Measurements from ENCODE around the gene DCD.
"Not testable (repeated sequence)": the region's sequence is repeated elsewhere in the genome, so short reads cannot be mapped to it uniquely, and the experiment has no call there.

The DCD gene

DNA sequence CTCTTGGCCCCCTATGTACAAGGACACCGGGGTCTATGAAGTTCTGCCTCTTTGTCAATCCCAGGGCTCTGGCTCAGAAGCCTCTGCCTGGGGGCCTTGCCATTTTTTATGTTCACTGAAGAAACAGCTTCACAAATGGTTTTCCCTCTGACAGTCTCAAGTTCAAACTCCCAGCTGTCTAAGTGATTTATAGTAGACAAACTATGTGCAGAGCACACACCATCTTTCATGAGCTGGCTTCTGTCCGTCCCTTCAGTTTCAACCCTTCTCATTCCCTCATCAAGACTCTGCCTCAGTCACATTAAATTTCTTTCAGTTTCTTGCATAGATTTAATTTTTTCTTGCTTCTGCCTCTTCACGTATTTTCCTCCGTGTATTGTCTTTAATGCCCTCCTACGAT lies 2.7 kb upstream of the DCD start:
- DNase-seq: no peak

DNA sequence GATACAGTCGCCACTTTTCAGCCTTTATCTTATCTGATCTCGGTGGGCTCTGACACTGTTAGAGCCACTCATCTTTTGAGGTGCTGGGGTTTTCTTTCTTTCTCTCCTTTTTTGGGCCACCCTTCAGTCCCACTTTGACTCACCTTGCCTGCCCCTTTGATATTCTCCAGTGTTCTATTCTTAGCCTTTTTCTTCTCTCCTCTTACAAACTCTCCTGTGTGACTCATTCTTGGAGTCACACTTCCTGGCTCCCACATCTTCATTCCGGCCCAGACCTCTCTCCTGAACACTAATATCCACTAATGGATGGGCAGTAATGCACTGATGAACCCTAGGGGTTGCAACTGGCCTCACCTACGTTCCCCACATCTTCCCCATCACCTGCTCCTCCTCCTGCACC lies 2.2 kb upstream of the DCD start:
- no peak for DNase-seq

DNA sequence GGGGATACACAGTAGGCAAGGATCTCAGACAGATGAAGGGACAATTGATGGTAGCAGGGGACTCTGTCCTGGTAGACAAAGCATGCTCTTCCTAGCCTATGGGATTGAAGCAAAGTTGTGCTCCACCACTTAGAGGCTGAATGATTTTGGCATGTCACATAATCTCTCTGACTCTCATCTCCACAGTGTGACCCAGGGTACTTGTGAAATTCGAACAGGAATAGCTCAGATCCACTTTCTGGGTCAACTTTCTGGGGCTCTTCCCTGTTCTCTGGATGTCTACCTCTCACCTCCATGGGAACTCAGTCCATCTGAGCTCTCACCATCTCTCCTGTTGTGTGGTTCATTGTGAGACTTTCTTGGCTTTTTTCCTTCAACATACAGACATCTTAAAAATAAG lies 1.7 kb upstream of the DCD start:
- no peak for DNase-seq

DNA sequence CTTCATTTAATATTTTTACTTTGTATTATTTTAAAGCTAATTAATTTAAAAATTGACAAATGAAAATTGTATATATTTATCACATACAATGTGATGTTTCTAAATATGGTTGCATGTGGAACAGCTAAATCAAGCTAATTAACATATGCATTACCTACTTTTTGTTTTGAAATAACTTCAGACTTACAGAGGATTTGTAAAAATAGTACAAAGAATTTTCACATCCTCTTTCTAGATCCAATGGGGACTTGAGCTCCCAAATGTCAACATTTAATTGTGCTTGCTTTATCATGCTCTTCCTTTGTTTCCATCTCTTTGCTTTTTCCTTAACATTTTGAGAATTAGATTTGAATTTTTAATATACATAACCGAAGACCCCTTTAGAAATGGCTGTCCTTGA lies 6.6 kb downstream of the DCD start:
- no peak for DNase-seq

DNA sequence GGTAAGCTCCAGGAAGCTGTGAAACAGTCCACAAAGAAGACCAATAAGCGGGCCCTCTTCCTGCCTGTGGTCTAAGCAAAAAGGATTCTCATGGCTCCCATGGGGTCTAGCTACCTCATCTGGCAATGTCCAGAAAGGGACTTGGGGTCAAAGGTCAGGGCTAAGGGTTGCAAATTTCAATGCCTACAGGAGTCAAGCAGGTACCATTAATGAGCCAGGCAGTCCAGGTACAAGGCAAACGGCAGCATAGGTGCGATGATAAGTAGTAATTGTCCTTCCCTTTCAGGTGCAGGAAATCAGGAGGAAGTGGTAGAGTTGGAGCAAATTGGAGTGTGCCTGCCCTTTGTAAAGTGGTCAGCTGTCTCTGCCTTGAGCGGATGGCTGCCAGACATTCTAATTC lies 7.1 kb downstream of the DCD start:
- no peak for DNase-seq

DNA sequence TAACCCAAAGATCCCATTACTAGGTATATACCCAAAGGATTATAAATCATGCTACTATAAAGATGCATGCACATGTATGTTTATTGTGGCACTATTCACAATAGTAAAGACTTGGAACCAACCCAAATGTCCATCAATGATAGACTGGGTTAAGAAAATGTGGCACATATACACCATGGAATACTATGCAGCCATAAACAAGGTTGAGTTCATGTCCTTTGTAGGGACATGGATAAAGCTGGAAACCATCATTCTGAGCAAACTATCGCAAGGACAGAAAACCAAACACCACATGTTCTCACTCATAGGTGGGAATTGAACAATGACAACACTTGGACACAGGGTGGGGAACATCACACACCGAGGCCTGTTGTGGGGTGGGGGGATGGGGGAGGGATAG lies 9.1 kb downstream of the DCD start:
- not testable (repeated sequence) for DNase-seq

DNA sequence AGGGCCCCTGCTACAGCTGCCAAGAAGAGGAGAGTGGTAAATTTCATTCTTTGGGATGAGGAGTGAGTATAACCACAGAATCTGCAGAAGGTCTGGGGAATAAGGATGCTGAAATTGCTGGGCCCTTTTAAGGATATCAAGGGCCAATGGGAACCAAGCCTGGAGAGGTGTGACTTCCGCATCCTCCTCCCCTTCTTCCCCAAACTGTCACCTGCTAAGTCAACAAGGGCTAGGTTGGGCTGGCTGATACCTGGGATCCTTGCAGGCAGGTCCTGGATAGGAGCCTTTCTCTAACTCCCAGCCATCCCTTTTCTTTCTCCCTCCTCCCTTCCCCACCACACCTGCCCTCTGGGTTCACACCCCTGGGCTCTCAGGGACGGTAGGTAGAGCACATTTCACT lies 13.4 kb downstream of the DCD start, which contains the start of gene LACRT:
LACRT (minus strand) TSS at position 101 of the 400 bp plus-strand sequence; CDS start at position 47, 54 bp downstream.
- DNase-seq: no peak

DNA sequence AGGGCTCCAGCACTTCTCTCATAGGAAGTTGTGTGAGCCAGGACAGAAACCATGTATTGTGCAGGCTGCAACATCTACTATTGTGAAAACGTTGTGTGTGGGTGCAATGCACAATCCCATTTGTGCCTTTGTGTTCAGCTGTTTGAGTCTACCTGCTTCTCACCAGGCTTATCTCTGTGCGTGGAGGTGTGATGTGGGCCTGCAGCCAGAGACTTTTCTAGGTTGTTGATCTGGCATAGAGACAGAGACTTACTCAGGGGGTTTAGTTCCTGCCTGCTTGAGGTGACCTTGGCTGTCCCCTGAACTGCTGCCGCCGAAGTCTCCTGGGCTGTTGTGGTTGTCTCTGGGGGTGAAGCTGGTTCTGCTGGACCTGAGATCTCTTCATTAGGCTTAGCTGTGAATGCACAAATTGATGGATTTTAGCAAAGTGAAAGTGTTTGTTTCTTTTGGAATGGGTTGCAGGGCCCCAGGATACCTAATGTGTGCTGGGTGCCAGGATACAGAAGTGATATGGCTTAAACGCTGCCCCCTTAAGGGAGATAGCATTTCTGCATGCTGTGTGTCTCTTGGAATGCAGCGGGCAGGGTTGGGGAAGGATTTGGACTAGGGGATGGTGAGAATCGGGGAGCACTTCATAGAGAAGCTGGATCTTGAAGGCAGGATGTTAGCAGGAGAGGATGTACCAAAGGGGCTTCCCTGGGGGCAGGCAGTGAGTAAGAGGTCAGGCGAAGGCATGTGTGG lies 16.0 kb downstream of the DCD start:
- no peak for DNase-seq

DNA sequence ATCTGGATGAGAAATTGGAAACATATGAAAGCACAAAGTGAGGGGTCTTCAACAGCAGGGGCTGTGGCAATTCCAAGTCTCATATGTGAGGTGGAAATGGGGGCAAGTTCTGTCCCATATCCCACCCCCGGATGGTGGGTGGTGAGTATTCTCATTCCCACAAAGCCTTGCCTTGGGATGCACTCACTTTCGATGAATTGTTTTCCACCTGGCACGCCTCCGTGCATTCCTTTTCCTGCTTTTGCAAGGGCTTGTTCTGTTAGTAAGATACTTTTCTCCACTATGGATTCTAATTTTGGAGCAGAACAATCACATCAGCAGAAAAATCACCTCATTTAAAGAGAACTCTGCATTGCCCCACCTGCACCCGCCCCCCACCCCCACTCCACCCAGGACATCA lies 16.6 kb downstream of the DCD start:
- DNase-seq: no peak

DNA sequence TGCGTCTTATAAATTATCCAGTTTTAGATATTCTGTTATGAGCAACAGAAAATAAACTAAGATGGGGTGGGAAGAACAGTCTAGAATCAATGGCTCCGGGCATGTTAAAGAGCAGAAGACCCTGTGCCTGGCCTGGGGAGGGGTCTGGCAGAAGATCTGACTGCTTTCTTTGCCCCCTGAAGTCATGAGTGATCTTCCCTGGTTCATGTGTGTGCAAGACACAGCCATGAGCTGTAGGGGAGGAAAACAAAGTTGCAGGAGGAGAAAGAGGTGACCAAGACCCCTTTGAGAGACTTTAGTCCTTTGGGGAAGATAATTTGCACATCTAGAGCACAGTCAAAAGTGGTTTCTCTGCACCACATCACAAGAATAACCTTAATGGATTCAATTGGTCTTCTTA lies 18.2 kb downstream of the DCD start:
- no peak for DNase-seq

DNA sequence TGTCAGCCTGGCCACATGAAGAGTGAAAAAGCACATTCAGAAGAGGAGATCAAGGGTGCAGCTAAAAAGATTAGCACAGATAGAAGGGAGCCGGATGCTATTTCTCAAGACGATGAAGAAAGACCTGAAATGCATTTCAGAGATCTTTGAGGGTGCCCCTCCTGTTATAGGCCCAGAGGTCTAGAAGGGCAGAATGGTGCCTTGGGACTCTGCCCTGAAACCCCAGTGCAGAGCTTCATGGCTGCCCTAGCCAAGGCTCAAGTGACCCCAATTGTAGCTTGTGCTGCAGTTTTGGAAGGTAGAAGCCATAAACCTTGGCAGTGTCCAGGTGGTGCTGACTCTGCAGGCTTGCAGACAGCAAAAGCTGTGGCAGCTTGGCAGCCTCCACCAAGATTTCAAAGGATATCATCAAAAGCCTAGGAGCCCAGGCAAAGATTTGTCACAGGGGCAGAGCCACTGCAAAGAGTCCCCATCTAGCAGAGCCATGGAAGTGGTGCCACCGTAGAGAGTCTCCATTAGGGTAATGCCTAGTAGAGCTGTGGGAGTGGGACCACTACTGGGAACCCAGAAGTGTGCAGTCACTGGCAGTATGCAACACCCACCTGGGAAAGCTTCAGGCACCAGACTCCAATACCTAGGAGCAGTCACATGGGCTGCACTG lies 19.8 kb downstream of the DCD start:
- no peak for DNase-seq

DNA sequence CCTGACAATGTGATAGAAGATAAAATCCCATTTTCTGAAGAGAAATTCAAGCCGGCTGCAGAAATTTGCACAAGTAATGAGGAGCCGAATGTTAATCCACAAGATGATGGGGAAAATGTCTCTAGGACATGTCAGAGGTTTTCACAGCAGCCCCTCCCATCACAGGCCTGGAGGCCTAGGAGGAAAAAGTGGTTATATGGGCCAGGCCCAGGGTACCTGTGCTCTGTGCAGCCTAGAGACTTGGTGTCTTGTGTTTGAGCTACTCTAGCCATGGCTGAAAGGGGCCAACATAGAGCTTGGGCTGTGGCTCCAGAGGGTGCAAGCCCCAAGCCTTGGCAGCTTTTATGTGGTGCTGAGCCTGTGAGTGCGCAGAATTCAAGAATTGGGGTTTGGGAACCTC lies 20.9 kb downstream of the DCD start:
- DNase-seq: no peak

DNA sequence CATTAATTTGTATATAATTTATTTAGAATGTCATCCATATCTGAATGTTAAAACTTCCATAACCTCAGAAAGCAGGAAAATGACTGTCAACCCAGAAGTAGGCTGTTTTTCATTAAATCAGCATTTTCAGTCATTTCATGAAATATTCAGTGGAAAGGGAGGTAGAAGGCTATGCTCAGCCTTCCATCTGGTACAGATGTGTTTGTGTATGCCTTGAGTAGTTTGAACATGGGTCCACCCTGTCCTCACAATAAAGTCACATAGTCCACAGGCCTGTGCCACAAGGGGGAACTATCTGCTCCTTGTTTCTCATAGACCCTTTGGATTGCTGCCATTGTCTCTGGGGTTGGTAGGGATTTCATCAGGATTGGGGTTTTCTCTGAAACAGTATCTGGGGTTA lies 22.6 kb downstream of the DCD start:
- DNase-seq: no peak

DNA sequence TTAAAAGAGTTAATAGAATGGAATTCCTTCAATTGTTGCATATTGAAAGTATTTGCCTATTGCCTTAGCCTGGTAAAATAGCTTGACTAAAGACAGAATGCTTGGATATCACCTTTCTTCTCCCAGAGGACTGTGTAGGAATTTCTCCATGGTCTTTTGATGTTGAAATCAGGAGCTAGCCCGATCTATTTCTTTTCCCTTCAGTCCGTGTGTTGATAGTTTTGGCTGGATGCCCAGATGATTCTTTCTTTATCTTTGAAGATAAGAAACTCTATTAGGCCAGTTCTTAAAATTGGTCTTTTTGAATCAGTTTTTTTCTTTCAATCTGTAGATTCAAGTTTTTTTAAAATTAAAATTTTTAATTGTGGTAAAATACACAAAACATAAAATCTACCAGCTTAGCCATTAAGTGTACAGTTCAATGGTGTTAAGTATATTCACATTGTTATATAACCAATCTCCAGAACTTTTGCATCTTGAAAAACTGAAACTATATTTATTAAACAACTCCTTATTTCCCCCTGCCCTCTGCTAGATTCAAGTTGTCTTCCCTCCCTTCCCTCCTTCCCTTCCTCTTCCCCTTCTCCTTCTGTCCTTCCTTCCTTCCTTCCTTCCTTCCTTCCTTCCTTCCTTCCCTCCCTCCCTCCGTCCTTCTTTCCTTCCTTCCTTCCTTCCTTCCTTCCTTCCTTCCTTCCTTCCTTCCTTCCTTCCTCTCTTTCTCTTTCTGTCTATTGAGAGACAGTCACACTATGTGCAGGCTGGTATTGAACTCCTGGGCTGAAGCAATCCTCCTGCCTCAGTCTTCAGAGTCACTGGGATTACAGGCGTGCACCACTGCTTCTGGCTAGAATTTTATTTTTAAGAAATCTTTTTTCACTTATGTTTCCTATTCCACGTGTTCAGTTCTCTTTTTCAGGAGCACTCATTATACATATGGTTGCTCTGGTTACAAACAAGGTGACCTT lies 23.6 kb downstream of the DCD start:
- no peak for DNase-seq

DNA sequence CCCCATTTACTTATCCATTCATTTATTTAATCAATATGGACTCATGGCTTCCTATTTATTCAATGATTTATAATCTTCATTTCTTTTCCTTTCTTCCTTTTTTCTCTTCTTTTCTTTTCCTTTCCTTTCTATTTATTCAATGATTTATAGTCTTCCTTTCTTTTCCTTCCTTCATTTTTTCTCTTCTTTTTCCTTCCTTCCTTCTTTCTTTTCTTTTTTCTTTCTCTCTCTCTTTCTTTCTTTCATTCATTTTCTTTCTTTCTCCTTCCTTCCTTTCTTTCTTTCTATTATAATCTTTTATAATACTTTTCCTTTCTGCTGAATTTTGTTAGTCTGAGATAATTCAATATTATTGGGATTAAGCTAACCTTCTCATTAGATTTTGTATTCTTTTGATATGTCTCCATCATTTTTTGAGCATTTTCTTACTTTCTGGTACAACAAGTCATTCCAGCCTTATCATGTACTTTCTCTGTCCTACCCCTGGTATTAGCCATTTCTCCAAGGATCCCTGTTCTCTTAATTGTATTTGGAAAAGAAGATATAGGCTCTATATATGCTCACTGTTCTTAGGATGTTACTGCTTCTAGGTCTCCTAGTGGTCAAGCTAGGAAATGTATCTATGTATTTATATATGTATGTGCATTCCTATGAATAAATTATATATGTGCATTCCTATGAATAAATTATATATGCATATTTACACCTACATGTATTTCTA lies 25.5 kb downstream of the DCD start:
- DNase-seq: no peak

DNA sequence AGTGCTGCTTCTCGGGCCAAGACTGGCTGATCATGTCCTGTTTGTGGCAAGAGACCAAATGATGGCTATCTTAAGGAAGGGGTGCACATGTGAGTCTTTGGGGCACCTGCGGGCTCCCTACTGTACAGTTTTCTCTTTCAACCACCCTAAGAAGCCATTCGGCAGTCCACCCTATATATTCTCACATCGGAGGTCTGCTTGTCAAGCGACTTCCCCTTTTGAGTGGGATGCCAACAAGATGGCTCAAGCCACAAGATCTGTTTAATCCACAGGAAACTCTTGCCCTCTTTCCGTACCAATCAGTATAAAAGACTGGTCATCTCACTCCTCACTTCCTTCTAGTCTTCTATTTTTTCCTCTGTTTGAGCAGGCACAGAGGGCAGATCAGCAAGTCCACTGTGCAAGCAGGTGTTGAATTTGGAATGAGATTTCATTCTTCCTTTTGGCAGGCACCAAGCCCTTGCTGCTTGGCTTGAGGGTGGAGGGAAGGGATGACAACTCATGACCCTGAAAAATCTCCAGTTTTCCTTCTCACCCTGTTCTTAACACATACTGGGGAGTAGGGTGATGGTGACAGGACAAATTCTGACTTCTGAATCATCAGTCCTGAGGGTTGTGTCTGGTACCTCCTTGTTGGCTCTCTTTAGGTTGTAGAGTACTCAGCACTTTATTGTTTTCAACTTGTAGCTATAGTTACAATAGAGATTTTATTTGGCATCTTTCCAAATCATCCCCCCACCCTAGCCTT lies 31.1 kb downstream of the DCD start:
- no peak for DNase-seq

DNA sequence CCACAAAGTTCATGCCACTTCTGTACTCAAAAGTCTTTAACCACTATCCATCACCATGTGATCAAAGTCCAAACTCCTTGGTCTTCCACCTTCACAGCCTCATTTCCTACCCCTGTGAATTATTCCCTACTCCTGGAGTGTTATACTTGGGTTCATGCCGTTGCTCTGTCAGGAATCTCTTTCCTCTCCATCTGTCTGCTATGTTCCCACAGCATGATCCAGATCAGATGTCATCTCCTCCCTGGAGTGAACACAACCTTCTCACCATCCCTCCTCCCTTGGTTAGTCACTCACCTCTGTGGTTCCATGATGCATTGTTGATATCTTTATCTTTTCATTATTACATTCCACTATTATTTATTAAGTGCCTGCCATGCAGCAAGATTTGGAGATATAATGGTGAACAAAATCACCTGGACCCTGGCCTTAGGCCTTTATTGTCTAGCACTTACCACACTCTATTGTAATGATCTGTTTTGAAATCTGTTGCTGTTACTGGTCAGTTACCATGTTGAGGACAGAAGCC lies 35.9 kb downstream of the DCD start:
- DNase-seq: no peak

DNA sequence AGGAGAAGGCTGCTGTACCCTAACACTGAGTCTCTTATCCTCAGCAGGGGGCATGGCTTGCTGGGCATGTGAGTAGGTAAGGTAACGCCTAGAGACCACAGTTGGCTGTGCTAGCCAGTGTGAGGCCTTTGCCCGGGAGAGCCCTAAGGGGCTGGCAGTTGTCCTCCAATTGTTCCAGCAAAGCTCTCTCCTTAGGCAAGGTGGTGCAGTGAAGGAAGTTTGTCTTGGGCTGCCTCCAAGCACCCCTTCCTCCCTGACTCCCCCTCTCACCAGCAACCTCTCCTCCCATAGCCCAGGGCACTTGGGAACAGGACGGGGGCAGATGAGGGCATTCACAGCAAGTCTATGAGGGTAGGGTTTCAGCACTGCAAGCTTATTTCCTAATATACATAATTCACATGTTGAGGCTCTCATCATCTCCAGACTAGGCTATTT lies 36.4 kb downstream of the DCD start:
- DNase-seq: no peak

DNA sequence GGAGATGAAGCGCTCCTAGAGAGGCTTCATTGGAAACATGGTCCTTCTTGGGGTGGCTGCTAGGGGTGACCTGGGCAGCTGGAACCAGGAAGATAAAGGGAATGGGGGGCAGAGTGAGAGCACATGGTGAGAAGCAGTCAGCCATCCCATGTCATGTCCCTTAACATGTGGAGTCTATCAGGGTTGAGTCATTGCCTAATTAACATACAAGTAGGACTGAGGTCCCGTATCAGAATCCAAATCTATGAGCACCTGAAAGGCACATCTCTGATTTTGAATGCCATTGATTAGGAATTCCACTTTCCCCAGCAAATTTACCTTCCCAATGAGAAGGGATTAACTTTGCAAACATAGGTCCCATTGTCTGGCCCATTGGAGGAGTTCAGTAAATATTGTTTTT lies 39.4 kb downstream of the DCD start:
- DNase-seq: no peak

DNA sequence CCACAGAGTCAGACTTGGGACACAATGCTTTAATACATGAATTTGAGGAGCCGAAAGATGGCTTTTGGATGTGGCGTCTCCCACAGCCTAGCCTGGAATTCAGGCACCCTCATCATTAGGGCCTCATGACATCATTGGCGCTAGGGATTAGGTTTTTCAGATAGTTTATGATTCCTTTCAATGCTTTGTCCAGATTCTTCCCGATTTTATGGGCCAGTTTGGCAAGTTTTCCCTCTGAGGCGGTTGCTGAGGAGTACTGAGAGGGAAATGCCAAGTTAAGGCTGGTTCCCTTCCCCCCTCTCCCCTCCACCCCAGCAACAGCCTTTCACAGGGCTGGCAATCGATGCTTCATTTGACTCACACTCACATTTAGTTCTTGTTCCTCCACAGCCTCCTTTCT lies 40.0 kb downstream of the DCD start:
- DNase-seq: no peak

DNA sequence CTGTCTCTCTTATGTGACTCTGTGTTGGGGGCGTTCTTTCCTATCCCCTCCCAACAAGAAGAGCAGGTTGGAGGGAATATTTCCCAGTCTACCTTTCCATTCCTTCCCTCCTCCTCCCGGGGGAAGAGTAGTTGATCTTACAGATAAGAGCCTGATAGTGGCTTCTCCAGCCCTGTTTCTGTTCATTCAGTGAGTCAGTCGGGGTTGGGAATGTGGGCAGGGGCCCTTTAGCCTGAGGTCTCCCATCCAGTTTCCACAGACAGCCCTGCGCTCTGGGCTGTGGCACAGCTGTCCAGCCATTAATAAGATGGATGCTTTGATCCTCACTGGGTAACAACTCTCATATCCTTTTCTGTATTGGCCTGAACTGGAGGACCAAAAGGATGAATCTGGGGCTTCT lies 41.6 kb downstream of the DCD start:
- DNase-seq: no peak
